Lower leg skin (tissue), 3 donors: ENCODE data around the gene ESAM.

Experiments
- POLR2A ChIP-seq, 2 donors: fragments of 450-650 bp; IDR thresholded peaks; one replicate each; pipeline ENCODE4 v1.6.1; 2016 to 2017; ENCODE audit warnings: antibody characterized with exemption in 2 of 2, mild to moderate bottlenecking in 1 of 2, moderate library complexity in 1 of 2
- TF ChIP-seq, protein P1 (sequence below), 3 donors: fragments of 450-650 bp; IDR thresholded peaks; one replicate each; pipeline ENCODE4 v1.5.1; 2016; ENCODE audit warnings: antibody characterized with exemption in 3 of 3, mild to moderate bottlenecking in 3 of 3, moderate library complexity in 2 of 3

DNA sequence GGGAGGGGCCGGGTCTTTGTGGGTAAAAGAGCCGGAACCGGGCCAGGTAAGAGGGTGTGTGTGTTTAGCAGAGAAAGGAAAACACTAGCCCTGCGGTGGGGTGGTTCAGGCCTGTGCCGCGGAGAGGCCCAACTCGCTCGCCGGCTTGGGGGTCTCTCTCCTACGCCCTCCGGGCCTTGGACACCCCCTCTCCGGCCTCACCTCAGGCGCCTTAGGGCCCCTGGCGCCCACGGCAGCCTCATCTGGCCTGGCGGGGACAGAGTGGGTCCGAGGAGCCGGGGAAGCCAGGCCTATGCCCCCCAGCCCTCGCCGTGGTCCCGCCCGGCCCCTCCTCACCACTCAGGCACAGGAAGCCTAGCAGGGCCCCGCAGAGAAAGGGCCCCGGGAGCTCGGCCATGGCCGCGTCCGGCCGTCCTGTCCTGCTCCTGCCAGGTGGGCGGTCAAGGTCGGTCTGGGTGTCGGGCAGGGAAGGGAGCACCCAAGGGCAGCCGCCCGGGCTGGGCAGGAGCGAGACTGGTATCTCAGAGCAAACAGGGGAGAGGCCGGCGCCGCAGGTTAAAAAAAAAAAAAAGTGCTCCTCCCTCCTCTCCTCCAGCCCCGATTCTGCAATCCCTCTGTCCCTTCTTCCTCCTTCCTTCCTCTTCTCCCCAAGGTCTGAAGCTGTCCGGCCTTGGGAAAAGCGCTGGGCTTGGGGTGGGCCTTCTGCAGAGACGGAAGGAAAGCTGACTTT, 10.2 kb downstream of the ESAM start, which contains the start of gene VSIG2:
- TF ChIP-seq, protein P1, sequence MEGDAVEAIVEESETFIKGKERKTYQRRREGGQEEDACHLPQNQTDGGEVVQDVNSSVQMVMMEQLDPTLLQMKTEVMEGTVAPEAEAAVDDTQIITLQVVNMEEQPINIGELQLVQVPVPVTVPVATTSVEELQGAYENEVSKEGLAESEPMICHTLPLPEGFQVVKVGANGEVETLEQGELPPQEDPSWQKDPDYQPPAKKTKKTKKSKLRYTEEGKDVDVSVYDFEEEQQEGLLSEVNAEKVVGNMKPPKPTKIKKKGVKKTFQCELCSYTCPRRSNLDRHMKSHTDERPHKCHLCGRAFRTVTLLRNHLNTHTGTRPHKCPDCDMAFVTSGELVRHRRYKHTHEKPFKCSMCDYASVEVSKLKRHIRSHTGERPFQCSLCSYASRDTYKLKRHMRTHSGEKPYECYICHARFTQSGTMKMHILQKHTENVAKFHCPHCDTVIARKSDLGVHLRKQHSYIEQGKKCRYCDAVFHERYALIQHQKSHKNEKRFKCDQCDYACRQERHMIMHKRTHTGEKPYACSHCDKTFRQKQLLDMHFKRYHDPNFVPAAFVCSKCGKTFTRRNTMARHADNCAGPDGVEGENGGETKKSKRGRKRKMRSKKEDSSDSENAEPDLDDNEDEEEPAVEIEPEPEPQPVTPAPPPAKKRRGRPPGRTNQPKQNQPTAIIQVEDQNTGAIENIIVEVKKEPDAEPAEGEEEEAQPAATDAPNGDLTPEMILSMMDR (IDR thresholded peaks at IDR 0.05): no peak
- TF ChIP-seq POLR2A (IDR thresholded peaks at IDR 0.05): no peak
